Tibial artery (tissue), 4 donors: ENCODE data around the gene SURF4.

Experiments
- DNase-seq, 2 donors: peaks; one replicate each; pipeline ENCODE4 v3.0.0-alpha.2; 2019
- H3K27ac ChIP-seq, 2 donors: fragments of 200-600 bp; sonication (generic) in 1 of 2; 1 replicate in 1 of 2; 2 replicates in 1 of 2; pipeline ENCODE4 v1.5.1; 2018 to 2019; ENCODE audit warnings: mild to moderate bottlenecking in 1 of 2
- H3K27me3 ChIP-seq, 2 donors: fragments of 200-600 bp; sonication (generic) in 1 of 2; one replicate each; pipeline versions ENCODE4 v1.5.1 to v1.6.0; 2016 to 2019
- H3K36me3 ChIP-seq, 3 donors: fragments of 200-600 bp; sonication (generic) in 2 of 3; one replicate each; pipeline ENCODE4 v1.5.1; 2016 to 2019; ENCODE audit warnings: mild to moderate bottlenecking in 2 of 3
- H3K4me1 ChIP-seq, 4 donors: fragments of 200-600 bp; sonication (generic) in 2 of 4; 1 replicate in 3 of 4; 2 replicates in 1 of 4; pipeline ENCODE4 v1.5.1; 2016 to 2019
- H3K4me3 ChIP-seq, 2 donors: fragments of 200-600 bp; sonication (generic) in 1 of 2; 1 replicate in 1 of 2; 2 replicates in 1 of 2; pipeline ENCODE4 v1.5.1; 2018 to 2019; ENCODE audit warnings: mild to moderate bottlenecking in 2 of 2
- H3K9me3 ChIP-seq, 3 donors: fragments of 200-600 bp; sonication (generic) in 1 of 3; one replicate each; pipeline ENCODE4 v1.5.1; 2016 to 2019
- CTCF ChIP-seq, 2 experiments: fragments of 200-600 bp in 1 of 2; fragments of 450-650 bp in 1 of 2; IDR thresholded peaks; one replicate each; pipeline ENCODE4 v1.5.1; 2017 to 2019; ENCODE audit warnings: antibody characterized with exemption in 2 of 2, mild to moderate bottlenecking in 1 of 2, moderate library complexity in 1 of 2
- intact Hi-C: fragments of 100-400 bp; cut with DNase I; formaldehyde crosslinking; loops from one replicate; pipeline ENCODE4 v1.15.0; 2023; ENCODE audit warnings: low total_unique reads

Gene SURF4

GRCh38 chr9:133354766-133355165 lies 21.1 kb downstream of the SURF4 start:
- Histone ChIP-seq H3K27me3 (no peaks in the 10 kb centered on the region), H3K36me3 (peaks cover 28 to 60% (median 33%) of the 10 kb centered on the region in 3 donors), H3K4me1 (peaks cover 0 to 41% (median 27%) of the 10 kb centered on the region in 4 donors), H3K27ac (no peak overlapping the region), H3K4me3 (no peak overlapping the region), H3K9me3 (no peaks in the 10 kb centered on the region)
- DNase-seq = no peak
- intact Hi-C loops = no loop called here
- TF ChIP-seq CTCF (IDR thresholded peaks at IDR 0.05) = no peak

- no peaks in the 10 kb centered on the region for H3K9me3 ChIP-seq
- no peaks in the 10 kb centered on the region for H3K27me3 ChIP-seq
- no peak for DNase-seq
- no peak overlapping the region for H3K4me3 ChIP-seq
- no peak for TF ChIP-seq CTCF (IDR thresholded peaks at IDR 0.05)
- H3K27ac ChIP-seq = no peak overlapping the region
- peaks cover 0 to 51% (median 36%) of the 10 kb centered on the region in 4 donors for H3K4me1 ChIP-seq
- intact Hi-C loops = no loop called here
- H3K36me3 ChIP-seq = peaks cover 36 to 54% (median 37%) of the 10 kb centered on the region in 3 donors
Measured at GRCh38 chr9:133353548-133353947, 22.3 kb downstream of the SURF4 start.

GRCh38 chr9:133352635-133353340 lies 23.1 kb downstream of the SURF4 start:
- intact Hi-C loops = no loop called here
- TF ChIP-seq CTCF (IDR thresholded peaks at IDR 0.05) = no peak
- H3K36me3 ChIP-seq = peaks cover 36 to 52% (median 37%) of the 10 kb centered on the region in 3 donors
- no peaks in the 10 kb centered on the region for H3K9me3 ChIP-seq
- DNase-seq = no peak
- no peak overlapping the region for H3K27ac ChIP-seq
- no peak overlapping the region for H3K4me3 ChIP-seq
- no peaks in the 10 kb centered on the region for H3K27me3 ChIP-seq
- peaks cover 0 to 45% (median 35%) of the 10 kb centered on the region in 4 donors for H3K4me1 ChIP-seq

- H3K27ac ChIP-seq = no peak overlapping the region
- H3K36me3 ChIP-seq = peaks cover 36 to 51% (median 37%) of the 10 kb centered on the region in 3 donors
- H3K27me3 ChIP-seq = no peaks in the 10 kb centered on the region
- TF ChIP-seq CTCF (IDR thresholded peaks at IDR 0.05) = no peak
- H3K9me3 ChIP-seq = no peaks in the 10 kb centered on the region
- H3K4me3 ChIP-seq = no peak overlapping the region
- peaks cover 0 to 40% (median 29%) of the 10 kb centered on the region in 4 donors for H3K4me1 ChIP-seq
- no peak for DNase-seq
- intact Hi-C loops = no loop called here
Measured at GRCh38 chr9:133351908-133352634, 23.8 kb downstream of the SURF4 start.

GRCh38 chr9:133351526-133351907 lies 24.3 kb downstream of the SURF4 start:
- Histone ChIP-seq H3K36me3 (peaks cover 36 to 51% (median 37%) of the 10 kb centered on the region in 3 donors), H3K4me3 (no peak overlapping the region), H3K27ac (no peak overlapping the region), H3K27me3 (no peaks in the 10 kb centered on the region), H3K9me3 (no peaks in the 10 kb centered on the region), H3K4me1 (peaks cover 0 to 41% (median 30%) of the 10 kb centered on the region in 4 donors)
- intact Hi-C loops = no loop called here
- no peak for DNase-seq
- TF ChIP-seq CTCF (IDR thresholded peaks at IDR 0.05) = no peak
